GM06990 (cell line): ENCODE data around the gene GCN1.
"Not testable (repeated sequence)": the region's sequence is repeated elsewhere in the genome, so short reads cannot be mapped to it uniquely, and the experiment has no call there.

ENCODE experiments used
- DNase-seq: peaks from one replicate; pipeline ENCODE4 v3.0.0-alpha.2; 2011; ENCODE audit not compliant: insufficient read length; ENCODE audit errors: extremely low read depth
- H3K27me3 ChIP-seq: replicated peaks from 2 replicates; pipeline ENCODE4 v1.6.0; 2011; ENCODE audit warnings: low read length; ENCODE audit not compliant: control insufficient read depth, insufficient read depth
- H3K36me3 ChIP-seq: 2 replicates; pipeline ENCODE4 v1.5.1; 2011; ENCODE audit warnings: low read length; ENCODE audit not compliant: control insufficient read depth, insufficient read depth
- H3K4me3 ChIP-seq: replicated peaks from 2 replicates; pipeline ENCODE4 v1.5.1; 2011; ENCODE audit warnings: low read depth, mild to moderate bottlenecking, control low read depth, low read length
- CTCF ChIP-seq: IDR thresholded peaks from 2 replicates; pipeline ENCODE4 v1.5.1; 2011; ENCODE audit warnings: low read length, control low read depth, mild to moderate bottlenecking, inconsistent platforms; ENCODE audit not compliant: insufficient read depth, poor library complexity, severe bottlenecking

Gene GCN1

GRCh38 chr12:120240495-120240833 lies 45.9 kb upstream of the GCN1 start:
- no peak for DNase-seq
- H3K4me3 ChIP-seq, result no peak overlapping the region
- TF ChIP-seq CTCF, result no peak

GRCh38 chr12:120239776-120240494 lies 45.4 kb upstream of the GCN1 start:
- no peak overlapping the region for H3K4me3 ChIP-seq
- no peaks in the 10 kb centered on the region for H3K36me3 ChIP-seq
- no peaks in the 10 kb centered on the region for H3K27me3 ChIP-seq
- no peak for TF ChIP-seq CTCF
- no peak for DNase-seq

More at GRCh38 chr12:120240495-120240833, 45.9 kb upstream of the GCN1 start:
- H3K36me3 ChIP-seq, result no peaks in the 10 kb centered on the region
- no peaks in the 10 kb centered on the region for H3K27me3 ChIP-seq

- H3K27me3 ChIP-seq, result no peaks in the 10 kb centered on the region
- no peak for DNase-seq
- H3K36me3 ChIP-seq, result no peaks in the 10 kb centered on the region
- TF ChIP-seq CTCF, result no peak
- no peak overlapping the region for H3K4me3 ChIP-seq
Observed at GRCh38 chr12:120238839-120239445, 44.4 kb upstream of the GCN1 start.

GRCh38 chr12:120238217-120238616 lies 43.7 kb upstream of the GCN1 start:
- no peaks in the 10 kb centered on the region for H3K27me3 ChIP-seq
- DNase-seq, result no peak
- no peak overlapping the region for H3K4me3 ChIP-seq
- no peaks in the 10 kb centered on the region for H3K36me3 ChIP-seq
- TF ChIP-seq CTCF, result no peak

- Histone ChIP-seq H3K27me3 (no peaks in the 10 kb centered on the region), H3K4me3 (no peak overlapping the region), H3K36me3 (no peaks in the 10 kb centered on the region)
- TF ChIP-seq CTCF, result no peak
- no peak for DNase-seq
Observed at GRCh38 chr12:120237360-120238171, 43.1 kb upstream of the GCN1 start.

- DNase-seq, H3K36me3 ChIP-seq, H3K4me3 ChIP-seq, H3K27me3 ChIP-seq: not testable (repeated sequence)
Observed at GRCh38 chr12:120236809-120237208, 42.3 kb upstream of the GCN1 start.
